ENCODE data around the gene MED13L. TPM values are rescaled to one million over a fixed set of nuclear protein-coding genes. Genes with fewer than 3 reads are reported as not detected.

Gene MED13L
- total RNA-seq, 4 donors from 2014 or later, result 126 to 194 (median 154) TPM

- in situ Hi-C loops (cut with MboI; ENCODE audit: low pct_ligation_motif_present in 1 of 4, low pct_unique_long_range_greater_than_20kb in 1 of 4, low sequenced_read_pairs in 3 of 4) (no loop called here), intact Hi-C loops (cut with DNase I; ENCODE audit: low total_unique reads) (no loop called here)
- Histone ChIP-seq H3K4me3 (no peak overlapping the region), H3K27me3 (no peaks in the 10 kb centered on the region), H3K27ac (no peak overlapping the region), H3K9me3 (no peaks in the 10 kb centered on the region), H3K4me1 (no peaks in the 10 kb centered on the region), H3K36me3 (no peaks in the 10 kb centered on the region)
- DNase-seq, result no peak
- TF ChIP-seq EP300 (IDR thresholded peaks at IDR 0.05; ENCODE audit: low read depth) (no peak), POLR2AphosphoS5 (IDR thresholded peaks at IDR 0.05) (no peak), CTCF (IDR thresholded peaks at IDR 0.05) (no peak), POLR2A (IDR thresholded peaks at IDR 0.05) (no peak)
Observed at GRCh38 chr12:116077431-116077830, 200.1 kb downstream of the MED13L start.

GRCh38 chr12:116076399-116076798 is 201.1 kb downstream of the MED13L start:
- DNase-seq, result no peak
- TF ChIP-seq POLR2A (IDR thresholded peaks at IDR 0.05) (no peak), CTCF (IDR thresholded peaks at IDR 0.05) (no peak), EP300 (IDR thresholded peaks at IDR 0.05; ENCODE audit: low read depth) (no peak), POLR2AphosphoS5 (IDR thresholded peaks at IDR 0.05) (no peak)
- in situ Hi-C loops (cut with MboI; ENCODE audit: low pct_ligation_motif_present in 1 of 4, low pct_unique_long_range_greater_than_20kb in 1 of 4, low sequenced_read_pairs in 3 of 4) (no loop called here), intact Hi-C loops (cut with DNase I; ENCODE audit: low total_unique reads) (no loop called here)
- Histone ChIP-seq H3K9me3 (no peaks in the 10 kb centered on the region), H3K27ac (no peak overlapping the region), H3K4me1 (no peaks in the 10 kb centered on the region), H3K36me3 (no peaks in the 10 kb centered on the region), H3K27me3 (no peaks in the 10 kb centered on the region), H3K4me3 (no peak overlapping the region)
- 91 to 100% methylated on average over 1 of the region's 1 CpG for WGBS, 2 donors (ENCODE audit: low coverage in 1 of 2)

- intact Hi-C loops (cut with DNase I; ENCODE audit: low total_unique reads), result no loop called here
- in situ Hi-C loops (cut with MboI; ENCODE audit: low pct_ligation_motif_present in 1 of 4, low pct_unique_long_range_greater_than_20kb in 1 of 4, low sequenced_read_pairs in 3 of 4), result no loop called here
- 95 to 100% methylated on average over 1 of the region's 1 CpG for WGBS, 2 donors (ENCODE audit: low coverage in 1 of 2)
Observed at GRCh38 chr12:116074686-116075085, 202.8 kb downstream of the MED13L start.

GRCh38 chr12:116071555-116072230 is 205.8 kb downstream of the MED13L start:
- Histone ChIP-seq H3K27me3 (no peaks in the 10 kb centered on the region), H3K9me3 (no peaks in the 10 kb centered on the region), H3K4me3 (no peak overlapping the region), H3K36me3 (no peaks in the 10 kb centered on the region), H3K4me1 (peaks cover 0 to 7% (median 0%) of the 10 kb centered on the region in 4 donors), H3K27ac (no peak overlapping the region)
- TF ChIP-seq EP300 (IDR thresholded peaks at IDR 0.05; ENCODE audit: low read depth) (no peak), POLR2A (IDR thresholded peaks at IDR 0.05) (no peak), POLR2AphosphoS5 (IDR thresholded peaks at IDR 0.05) (no peak), CTCF (IDR thresholded peaks at IDR 0.05) (no peak)
- in situ Hi-C loops (cut with MboI; ENCODE audit: low pct_ligation_motif_present in 1 of 4, low pct_unique_long_range_greater_than_20kb in 1 of 4, low sequenced_read_pairs in 3 of 4) (no loop called here), intact Hi-C loops (cut with DNase I; ENCODE audit: low total_unique reads) (no loop called here)
- no peak for DNase-seq
- WGBS, 2 donors (ENCODE audit: low coverage in 1 of 2), result 86 to 91% methylated on average over 2 of the region's 2 CpGs

More at GRCh38 chr12:116074686-116075085, 202.8 kb downstream of the MED13L start:
- H3K36me3 ChIP-seq, result no peaks in the 10 kb centered on the region
- no peaks in the 10 kb centered on the region for H3K9me3 ChIP-seq
- TF ChIP-seq POLR2AphosphoS5 (IDR thresholded peaks at IDR 0.05) (no peak), EP300 (IDR thresholded peaks at IDR 0.05; ENCODE audit: low read depth) (no peak), CTCF (IDR thresholded peaks at IDR 0.05) (no peak)
- no peaks in the 10 kb centered on the region for H3K4me1 ChIP-seq
- DNase-seq, result no peak
- H3K27me3 ChIP-seq, result no peaks in the 10 kb centered on the region
- no peak overlapping the region for H3K27ac ChIP-seq
- H3K4me3 ChIP-seq, result no peak overlapping the region

All from transverse colon (tissue), 4 donors.